Memory B cell (primary cell): Measurements from ENCODE around the gene DRC7.
A peak's percentile ranks its signal among the peaks of the same experiment; 100 is the strongest.

Experiments
- ATAC-seq: fragments of 150-1000 bp; cut with Tn5 transposase; 2 replicates; pipeline ENCODE4 v1.10.0; 2021; ENCODE audit warnings: low read depth, mild to moderate bottlenecking, moderate library complexity
- DNase-seq, 2 donors: peaks; one replicate each; pipeline ENCODE4 v3.0.0; 2022; ENCODE audit warnings: low spot score in 2 of 2
- H3K27ac Mint-ChIP-seq: one replicate; pipeline ENCODE4 v1.8.0; 2022; ENCODE audit warnings: mild to moderate bottlenecking, moderate library complexity, mixed read lengths
- H3K27me3 Mint-ChIP-seq: one replicate; pipeline ENCODE4 v1.8.0; 2022; ENCODE audit warnings: mixed read lengths
- H3K36me3 Mint-ChIP-seq: one replicate; pipeline ENCODE4 v1.8.0; 2022; ENCODE audit warnings: mild to moderate bottlenecking, mixed read lengths
- H3K4me1 Mint-ChIP-seq: one replicate; pipeline ENCODE4 v1.8.0; 2022; ENCODE audit warnings: mixed read lengths
- H3K4me3 Mint-ChIP-seq: one replicate; pipeline ENCODE4 v1.8.0; 2022; ENCODE audit warnings: mild to moderate bottlenecking, moderate library complexity, mixed read lengths
- H3K9me3 Mint-ChIP-seq: one replicate; pipeline ENCODE4 v1.8.0; 2022; ENCODE audit warnings: mixed read lengths

The DRC7 gene

DNA sequence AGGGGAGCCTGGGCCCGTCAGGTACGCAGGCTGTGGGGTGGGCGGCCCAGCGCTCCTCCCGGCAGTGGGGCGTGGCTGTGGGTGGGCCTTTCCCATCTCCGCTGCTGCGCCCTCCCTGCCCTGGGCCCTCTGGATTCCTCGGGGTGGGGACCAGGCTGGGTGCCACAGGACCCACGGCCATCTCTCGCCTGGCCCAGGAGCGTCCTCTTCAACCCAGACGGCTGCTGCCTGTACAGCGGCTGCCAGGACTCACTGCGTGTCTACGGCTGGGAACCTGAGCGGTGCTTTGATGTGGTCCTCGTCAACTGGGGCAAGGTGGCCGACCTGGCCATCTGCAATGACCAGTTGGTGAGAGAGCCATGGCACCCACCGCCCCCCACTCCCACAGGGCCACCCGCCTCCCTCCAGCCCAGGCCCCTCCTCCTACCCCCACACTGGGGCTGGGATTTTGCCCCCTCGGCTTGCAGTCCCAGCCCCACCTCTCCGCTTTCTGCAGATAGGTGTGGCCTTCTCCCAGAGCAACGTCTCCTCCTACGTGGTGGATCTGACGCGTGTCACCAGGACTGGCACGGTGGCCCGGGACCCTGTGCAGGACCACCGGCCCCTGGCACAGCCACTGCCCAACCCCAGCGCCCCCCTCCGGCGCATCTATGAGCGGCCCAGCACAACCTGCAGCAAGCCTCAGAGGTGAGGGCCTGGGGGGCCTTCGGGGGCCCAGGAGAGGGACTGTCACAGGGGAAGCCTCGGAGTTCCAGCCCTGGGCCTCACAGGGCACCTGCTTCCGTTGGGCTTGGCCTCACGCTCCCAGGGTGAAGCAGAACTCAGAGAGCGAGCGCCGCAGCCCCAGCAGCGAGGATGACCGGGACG lies 58.2 kb downstream of the DRC7 start:
- Mint-ChIP-seq H3K9me3 (no peaks in the 10 kb centered on the region), H3K36me3 (peaks cover 10% of the 10 kb centered on the region), H3K27ac (no peak overlapping the region), H3K27me3 (no peaks in the 10 kb centered on the region), H3K4me1 (no peaks in the 10 kb centered on the region), H3K4me3 (no peak overlapping the region)
- DNase-seq (no peak), ATAC-seq (no peak)

DNA sequence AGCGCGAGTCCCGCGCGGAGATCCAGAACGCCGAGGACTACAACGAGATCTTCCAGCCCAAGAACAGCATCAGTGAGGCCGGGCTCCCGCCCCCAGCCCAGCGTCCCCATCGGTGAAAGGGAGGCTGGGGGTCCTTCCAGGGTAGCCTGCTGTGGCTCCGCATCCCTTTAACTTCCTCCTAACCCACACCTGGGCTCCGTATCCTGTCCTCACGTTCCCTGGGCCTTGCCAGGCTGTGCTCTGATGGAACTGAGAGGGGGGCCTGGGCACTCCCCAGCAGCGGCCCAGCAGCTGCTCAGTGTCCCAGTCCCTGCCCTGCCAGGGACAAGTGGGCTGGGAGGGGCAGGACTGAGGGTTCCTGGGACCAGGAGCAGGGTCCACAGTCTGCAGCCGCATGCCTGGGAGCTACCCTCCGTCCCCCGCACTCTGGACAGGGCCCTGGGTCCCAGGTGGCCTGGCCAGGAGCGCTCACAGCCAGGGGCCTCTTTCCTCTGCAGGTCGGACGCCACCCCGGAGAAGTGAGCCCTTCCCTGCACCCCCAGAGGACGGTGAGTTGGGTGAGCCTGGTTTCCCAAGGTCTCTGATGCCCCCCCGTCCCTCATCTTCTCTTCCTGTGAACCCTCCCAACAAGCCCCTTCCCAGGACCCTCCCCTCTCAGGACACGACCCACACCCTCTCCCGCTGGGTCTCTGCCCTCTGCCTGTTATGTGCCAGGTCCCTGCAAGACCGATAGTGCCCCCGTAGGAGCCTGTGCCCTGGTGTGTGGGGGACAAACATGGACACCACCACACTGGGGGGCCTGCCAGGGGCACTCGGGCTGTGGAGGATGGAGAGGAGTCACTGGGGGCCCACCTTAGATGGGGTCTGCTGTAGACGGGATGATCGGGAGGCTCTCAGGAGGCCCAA lies 59.1 kb downstream of the DRC7 start:
- Mint-ChIP-seq H3K27me3 (no peaks in the 10 kb centered on the region), H3K4me1 (no peaks in the 10 kb centered on the region), H3K36me3 (peaks cover 10% of the 10 kb centered on the region), H3K4me3 (no peak overlapping the region), H3K9me3 (no peaks in the 10 kb centered on the region), H3K27ac (no peak overlapping the region)
- no peak for DNase-seq
- ATAC-seq, result no peak

DNA sequence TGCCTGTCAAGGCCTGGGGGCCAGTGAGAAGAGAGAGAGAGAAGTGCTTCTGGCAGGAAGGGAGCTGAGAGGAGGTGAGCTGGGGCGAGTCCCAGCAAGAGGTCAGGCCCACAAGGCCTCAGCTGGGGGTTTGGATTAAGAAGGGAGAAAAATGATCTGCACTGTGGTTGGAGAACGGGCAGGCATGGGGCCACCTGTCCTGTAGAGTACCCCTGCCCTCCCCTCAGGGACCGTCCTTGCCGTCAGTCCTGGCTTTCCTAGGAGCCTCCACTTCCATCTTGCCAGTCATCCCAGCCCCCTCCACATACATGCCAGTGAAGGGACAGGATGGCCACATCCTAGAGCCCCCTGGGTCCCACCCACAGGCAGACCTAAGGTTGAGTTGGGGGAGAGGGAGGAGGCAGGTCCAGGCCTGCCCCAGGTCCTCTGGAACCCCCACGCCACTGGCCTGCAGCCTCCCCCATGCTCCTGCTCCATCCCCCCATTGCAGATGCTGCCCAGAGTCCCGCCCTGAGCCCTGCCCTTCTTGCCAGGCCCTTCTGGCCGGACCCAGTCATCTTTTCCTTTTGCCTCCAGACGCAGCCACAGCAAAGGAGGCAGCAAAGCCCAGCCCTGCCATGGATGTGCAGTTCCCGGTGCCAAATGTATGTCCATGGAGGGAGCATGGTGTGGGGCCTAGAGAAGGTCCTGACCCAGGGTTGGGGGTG lies 59.9 kb downstream of the DRC7 start:
- Mint-ChIP-seq H3K4me3 (no peak overlapping the region), H3K9me3 (no peaks in the 10 kb centered on the region), H3K27ac (no peak overlapping the region), H3K36me3 (peaks cover 10% of the 10 kb centered on the region), H3K27me3 (no peaks in the 10 kb centered on the region), H3K4me1 (no peaks in the 10 kb centered on the region)
- no peak for DNase-seq
- ATAC-seq, result no peak

DNA sequence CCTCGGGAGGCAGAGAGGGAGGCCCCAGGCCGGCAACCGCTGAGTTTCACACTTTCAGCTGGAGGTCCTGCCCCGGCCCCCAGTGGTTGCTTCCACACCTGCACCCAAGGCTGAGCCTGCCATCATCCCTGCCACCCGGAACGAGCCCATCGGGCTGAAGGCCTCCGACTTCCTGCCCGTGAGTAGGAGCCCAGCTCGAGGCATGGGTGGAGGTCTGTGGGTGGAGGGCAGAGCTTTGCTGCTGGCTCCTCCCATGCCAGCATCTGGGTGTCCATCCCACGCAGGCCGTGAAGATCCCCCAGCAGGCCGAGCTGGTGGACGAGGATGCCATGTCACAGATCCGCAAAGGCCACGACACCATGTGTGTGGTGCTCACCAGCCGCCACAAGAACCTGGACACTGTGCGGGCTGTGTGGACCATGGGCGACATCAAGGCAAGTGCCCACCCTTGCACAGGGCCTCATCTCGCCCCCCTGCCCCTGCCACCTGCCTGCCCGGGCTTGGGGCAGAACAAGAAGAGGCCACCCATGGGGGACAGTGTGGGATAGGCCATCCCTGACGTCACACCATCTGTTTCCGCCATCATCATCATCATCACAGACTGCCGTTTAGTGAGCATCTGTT lies 60.6 kb downstream of the DRC7 start:
- H3K4me3 Mint-ChIP-seq, result no peak overlapping the region
- no peaks in the 10 kb centered on the region for H3K9me3 Mint-ChIP-seq
- H3K36me3 Mint-ChIP-seq, result peaks cover 10% of the 10 kb centered on the region
- no peaks in the 10 kb centered on the region for H3K27me3 Mint-ChIP-seq
- no peak for DNase-seq
- H3K27ac Mint-ChIP-seq, result no peak overlapping the region
- ATAC-seq, result no peak
- H3K4me1 Mint-ChIP-seq, result no peaks in the 10 kb centered on the region

DNA sequence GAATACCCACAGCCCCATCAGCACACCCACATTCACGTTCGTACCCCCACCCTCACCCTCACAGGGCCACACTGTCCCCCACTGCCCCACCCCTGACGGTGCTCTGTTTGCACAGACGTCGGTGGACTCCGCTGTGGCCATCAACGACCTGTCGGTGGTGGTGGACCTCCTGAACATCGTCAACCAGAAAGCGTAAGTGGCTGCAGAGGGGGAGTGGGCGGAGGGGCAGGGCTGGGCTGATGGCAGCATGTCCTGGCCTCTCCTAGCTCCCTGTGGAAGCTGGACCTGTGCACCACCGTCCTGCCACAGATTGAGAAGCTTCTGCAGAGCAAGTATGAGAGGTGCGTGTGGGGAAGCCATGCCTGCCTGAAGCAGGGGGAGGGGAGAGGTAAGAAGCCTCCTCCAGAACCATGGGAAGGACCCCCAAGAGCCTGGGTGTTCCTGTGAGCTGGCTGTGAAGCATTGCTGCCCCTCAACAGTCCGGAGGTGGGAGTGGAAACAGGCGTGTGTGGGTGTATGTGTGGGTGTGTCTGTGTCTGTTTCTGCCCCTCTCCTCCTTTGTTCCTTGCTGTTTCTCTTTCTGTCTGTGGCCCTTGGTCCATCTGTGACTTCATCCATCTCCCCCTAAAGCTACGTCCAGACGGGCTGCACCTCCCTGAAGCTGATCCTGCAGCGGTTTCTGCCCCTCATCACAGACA lies 61.3 kb downstream of the DRC7 start:
- Mint-ChIP-seq H3K9me3 (no peaks in the 10 kb centered on the region), H3K27me3 (no peaks in the 10 kb centered on the region)

DNA sequence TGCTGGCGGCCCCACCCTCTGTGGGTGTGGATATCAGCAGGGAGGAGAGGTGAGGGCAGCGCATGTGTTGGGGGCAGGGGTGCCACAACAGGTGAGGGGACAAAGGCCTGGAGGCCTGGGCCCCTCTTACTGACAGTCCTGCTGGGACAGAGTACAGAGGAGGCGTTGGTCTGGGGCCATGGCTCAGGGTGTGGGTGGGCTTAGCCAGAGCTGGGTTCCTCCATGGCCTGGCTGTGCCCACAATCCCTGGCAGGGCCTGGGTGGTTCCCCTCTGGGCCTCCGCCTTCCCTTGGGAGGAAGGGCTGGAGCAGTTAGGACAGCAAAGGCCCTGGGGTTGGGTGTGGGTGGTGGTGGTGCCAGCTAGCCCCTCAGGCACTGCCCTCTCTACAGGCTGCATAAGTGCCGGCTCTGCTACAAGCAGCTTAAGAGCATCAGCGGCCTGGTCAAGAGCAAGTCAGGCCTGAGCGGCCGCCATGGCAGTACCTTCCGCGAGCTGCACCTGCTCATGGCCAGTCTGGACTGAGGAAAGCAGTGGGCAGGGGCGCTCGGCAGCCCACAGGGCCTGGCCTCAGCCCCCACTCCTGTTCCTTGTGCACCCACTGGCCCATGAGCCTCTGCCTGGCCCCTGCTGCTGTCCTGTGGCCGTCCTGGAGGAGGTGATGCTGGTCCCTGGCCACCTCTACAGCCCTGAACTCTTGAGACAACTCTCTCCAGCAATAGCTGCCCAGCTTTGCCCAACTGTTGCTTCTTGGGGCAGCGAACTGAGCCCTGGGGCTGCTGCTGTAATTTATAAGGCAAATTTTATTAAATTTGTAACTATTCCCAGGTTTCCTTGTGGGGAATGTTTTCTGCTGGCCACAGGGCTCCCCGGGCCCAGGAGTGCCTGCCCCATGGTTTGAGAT lies 62.1 kb downstream of the DRC7 start:
- no peak for ATAC-seq
- H3K27ac Mint-ChIP-seq, result no peak overlapping the region

More for the DNA sequence above, 61.3 kb downstream of the DRC7 start:
- Mint-ChIP-seq H3K4me3 (no peak overlapping the region), H3K27ac (no peak overlapping the region), H3K4me1 (no peaks in the 10 kb centered on the region), H3K36me3 (peaks cover 10% of the 10 kb centered on the region)
- DNase-seq (no peak), ATAC-seq (no peak)

DNA sequence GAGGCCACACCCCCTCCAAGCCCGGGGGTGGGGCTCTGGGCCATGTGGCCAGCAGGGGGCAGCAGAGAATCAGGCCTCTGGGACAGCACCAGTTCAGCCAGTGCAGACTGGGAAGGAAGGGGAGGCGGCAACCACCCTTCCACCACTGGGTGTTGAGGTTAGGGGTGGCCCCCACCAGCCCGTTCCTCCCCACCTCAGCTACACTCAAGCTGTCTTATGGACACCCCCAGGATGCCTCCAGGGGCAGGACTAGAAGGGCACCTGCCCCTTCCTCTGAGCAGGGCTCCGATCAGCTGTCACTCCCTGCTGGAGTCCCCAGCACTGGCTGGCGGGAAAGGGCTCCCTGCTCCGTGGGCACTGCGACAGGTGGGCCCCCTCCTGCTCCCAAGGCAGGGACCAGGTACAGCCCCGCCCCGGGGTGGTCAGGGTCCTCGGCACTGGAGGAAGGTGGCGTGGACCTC lies 62.8 kb downstream of the DRC7 start:
- ATAC-seq (peak; percentile 97), DNase-seq (peak; percentile 75 to 85)
- Mint-ChIP-seq H3K4me1 (no peaks in the 10 kb centered on the region), H3K4me3 (no peak overlapping the region), H3K27me3 (peaks cover 2% of the 10 kb centered on the region), H3K27ac (no peak overlapping the region), H3K9me3 (no peaks in the 10 kb centered on the region), H3K36me3 (peaks cover 7% of the 10 kb centered on the region)

More for the DNA sequence above, 62.1 kb downstream of the DRC7 start:
- Mint-ChIP-seq H3K4me1 (no peaks in the 10 kb centered on the region), H3K4me3 (no peak overlapping the region), H3K9me3 (no peaks in the 10 kb centered on the region), H3K36me3 (peaks cover 10% of the 10 kb centered on the region), H3K27me3 (no peaks in the 10 kb centered on the region)
- DNase-seq, result no peak

DNA sequence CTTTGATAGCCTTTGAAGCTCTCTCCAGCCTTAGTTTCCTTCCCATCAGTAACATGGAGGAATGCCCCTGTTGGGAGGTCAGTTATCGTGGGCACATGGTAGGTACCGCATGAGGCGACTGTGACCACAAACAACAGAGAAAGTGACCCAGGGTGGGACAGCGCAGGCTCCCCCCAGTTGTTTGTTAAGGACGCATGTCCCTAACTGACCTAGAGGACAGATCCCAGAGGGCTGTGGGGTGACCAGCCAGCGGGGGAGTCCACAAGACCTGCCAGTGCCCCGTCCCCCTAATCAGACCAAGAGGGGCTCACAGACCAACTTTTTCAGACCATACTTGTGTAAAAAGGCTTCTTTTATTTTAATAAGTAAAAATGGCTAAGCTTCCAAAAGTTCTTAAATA lies 63.3 kb downstream of the DRC7 start:
- Mint-ChIP-seq H3K36me3 (peaks cover 7% of the 10 kb centered on the region), H3K27ac (no peak overlapping the region)
- no peak for DNase-seq

DNA sequence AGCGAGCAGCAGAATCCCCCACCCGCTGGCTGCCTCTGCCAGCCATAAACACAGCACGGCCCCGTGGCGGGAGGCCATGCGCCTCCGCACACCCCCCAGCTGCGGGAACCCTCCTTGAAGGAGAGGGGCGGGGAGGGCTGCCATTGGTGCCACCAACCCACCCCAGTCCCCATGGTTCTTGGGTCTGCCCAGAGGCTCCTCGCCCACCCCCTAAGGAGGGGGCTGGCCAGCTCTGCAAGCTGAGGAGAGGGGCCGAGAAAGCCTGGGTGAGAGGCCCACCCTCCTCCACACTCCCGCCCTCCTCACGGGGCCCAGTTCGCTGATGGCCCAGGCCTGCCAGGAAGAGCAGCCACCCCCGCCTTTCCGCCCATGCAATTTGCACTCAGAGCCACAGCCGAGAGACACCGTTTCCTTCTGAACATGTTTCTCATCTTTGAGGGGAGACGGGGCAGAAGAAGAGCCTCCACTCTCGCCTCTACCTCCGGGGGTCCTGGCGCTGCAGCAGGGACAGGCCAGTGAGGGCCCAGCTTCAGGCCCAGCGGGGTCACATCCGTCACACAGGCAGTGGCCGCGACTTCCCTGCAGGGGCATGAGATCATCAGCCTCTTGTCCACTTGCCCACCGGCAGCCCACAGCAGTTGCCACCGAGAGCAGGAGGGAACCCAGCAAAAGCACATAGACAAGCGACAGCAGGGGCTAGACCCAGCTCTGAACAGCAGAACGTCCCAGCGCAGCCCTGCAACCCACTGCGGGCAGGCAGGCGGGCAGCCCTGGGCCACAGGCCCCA lies 63.9 kb downstream of the DRC7 start:
- no peak overlapping the region for H3K27ac Mint-ChIP-seq
- peaks cover 3% of the 10 kb centered on the region for H3K27me3 Mint-ChIP-seq
- no peaks in the 10 kb centered on the region for H3K4me1 Mint-ChIP-seq
- no peak for DNase-seq
- no peak for ATAC-seq
- peaks cover 7% of the 10 kb centered on the region for H3K36me3 Mint-ChIP-seq
- H3K9me3 Mint-ChIP-seq, result no peaks in the 10 kb centered on the region
- no peak overlapping the region for H3K4me3 Mint-ChIP-seq

More for the DNA sequence above, 63.3 kb downstream of the DRC7 start:
- no peak for ATAC-seq
- no peak overlapping the region for H3K4me3 Mint-ChIP-seq
- no peaks in the 10 kb centered on the region for H3K4me1 Mint-ChIP-seq
- no peaks in the 10 kb centered on the region for H3K9me3 Mint-ChIP-seq
- peaks cover 2% of the 10 kb centered on the region for H3K27me3 Mint-ChIP-seq

DNA sequence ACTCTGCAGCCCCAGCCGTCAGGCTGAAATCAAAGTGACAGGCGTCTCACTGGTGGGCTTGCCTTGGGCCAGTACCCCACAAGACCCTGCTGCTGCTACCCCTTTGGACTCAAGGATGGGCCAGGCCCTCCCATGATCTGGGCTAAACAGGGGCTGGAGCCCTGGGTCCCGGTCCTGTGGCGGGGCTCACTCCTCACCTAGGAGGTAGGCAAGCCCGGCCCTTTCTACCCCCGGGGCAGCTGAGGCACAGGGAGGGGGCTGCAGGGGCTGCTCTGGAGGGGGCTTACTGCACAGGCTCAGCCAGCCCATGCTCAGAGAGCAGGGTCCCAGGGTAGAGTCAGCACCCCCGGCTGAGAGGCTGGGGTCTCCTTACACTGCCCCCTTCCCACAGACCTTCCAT lies 64.5 kb downstream of the DRC7 start:
- peaks cover 3% of the 10 kb centered on the region for H3K27me3 Mint-ChIP-seq
- H3K9me3 Mint-ChIP-seq, result no peaks in the 10 kb centered on the region
- no peak for ATAC-seq
- no peaks in the 10 kb centered on the region for H3K4me1 Mint-ChIP-seq
- peaks cover 5% of the 10 kb centered on the region for H3K36me3 Mint-ChIP-seq
- no peak overlapping the region for H3K27ac Mint-ChIP-seq
- no peak for DNase-seq
- H3K4me3 Mint-ChIP-seq, result no peak overlapping the region

DNA sequence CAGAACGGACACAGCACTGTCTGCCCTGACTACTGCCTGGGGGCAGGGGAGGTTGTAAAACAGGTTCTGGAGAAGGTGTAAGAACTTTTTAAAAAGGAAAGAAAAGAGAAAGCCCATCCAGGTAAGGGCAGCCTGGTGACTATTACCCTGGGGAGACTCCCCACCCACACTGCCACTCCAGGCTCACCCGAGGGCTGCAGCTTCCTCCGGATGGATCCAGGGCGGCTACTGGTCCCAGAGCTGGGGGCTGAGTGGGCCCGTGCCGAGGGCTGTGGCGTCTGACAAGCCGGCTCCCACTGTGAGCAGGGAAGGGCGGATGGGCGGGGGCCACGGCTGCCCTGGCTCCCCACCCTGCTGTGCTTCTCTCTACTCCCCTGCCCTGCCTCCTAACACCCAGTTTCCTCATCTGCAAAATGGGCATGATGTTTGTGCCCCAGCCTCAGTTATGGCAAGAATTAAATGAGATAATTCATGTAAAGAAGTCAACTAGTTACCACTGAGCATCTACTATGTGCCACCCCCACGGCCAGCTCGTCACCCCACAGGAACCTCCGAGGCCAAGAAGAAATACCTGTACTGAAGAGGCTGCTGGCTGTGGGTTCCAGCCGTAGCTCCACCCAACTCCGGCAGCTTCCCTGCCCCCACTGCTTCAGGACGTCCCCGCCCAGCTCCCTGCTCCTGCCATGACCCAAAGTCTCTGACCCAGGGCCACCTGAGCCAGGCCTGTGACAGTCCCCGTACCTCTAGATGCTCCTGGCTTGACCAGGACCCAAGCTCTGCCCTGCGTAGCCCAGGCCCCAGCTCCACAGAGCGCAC lies 65.1 kb downstream of the DRC7 start:
- ATAC-seq (no peak), DNase-seq (no peak)
- Mint-ChIP-seq H3K4me1 (no peaks in the 10 kb centered on the region), H3K9me3 (no peaks in the 10 kb centered on the region), H3K27me3 (peaks cover 4% of the 10 kb centered on the region), H3K27ac (no peak overlapping the region), H3K4me3 (no peak overlapping the region), H3K36me3 (peaks cover 4% of the 10 kb centered on the region)
